HG03066 (cell line): ENCODE measurements around the gene PAGR1.
"Not testable (repeated sequence)": the region's sequence is repeated elsewhere in the genome, so short reads cannot be mapped to it uniquely, and the experiment has no call there.

Source experiments
- ATAC-seq: cut with Tn5 transposase; IDR thresholded peaks from one replicate; pipeline ENCODE4 v1.9.1; 2021; ENCODE audit warnings: low read depth; ENCODE audit not compliant: unreplicated experiment

PAGR1 gene

GRCh38 chr16:29811896-29812665, 3.9 kb upstream of the PAGR1 start, which contains the start of gene PRRT2:
Gene PRRT2, plus strand, starts transcription at chr16:29812193. Its CDS starts 862 bp downstream, at chr16:29813055.
- no peak for ATAC-seq

GRCh38 chr16:29812754-29813643, 3.0 kb upstream of the PAGR1 start:
- ATAC-seq: no peak

GRCh38 chr16:29813644-29814562, 2.0 kb upstream of the PAGR1 start:
- no peak for ATAC-seq

GRCh38 chr16:29814592-29814991, 1.4 kb upstream of the PAGR1 start:
- no peak for ATAC-seq

- no peak for ATAC-seq
Observed at GRCh38 chr16:29815032-29815721, 775 bp upstream of the PAGR1 start.

- ATAC-seq: no peak
Observed at GRCh38 chr16:29816694-29817441, 916 bp downstream of the PAGR1 start.

- no peak for ATAC-seq
Observed at GRCh38 chr16:29818082-29818481, 2.1 kb downstream of the PAGR1 start.

- no peak for ATAC-seq
Observed at GRCh38 chr16:29819506-29819905, 3.6 kb downstream of the PAGR1 start.

GRCh38 chr16:29820271-29820701, 4.3 kb downstream of the PAGR1 start, which contains the start of gene MVP:
Gene MVP, plus strand, starts transcription at chr16:29820462. Its CDS starts 10,088 bp downstream, at chr16:29830550.
- no peak for ATAC-seq

GRCh38 chr16:29820730-29821642, 5.0 kb downstream of the PAGR1 start:
- peak; percentile 36 for ATAC-seq

- no peak for ATAC-seq
Observed at GRCh38 chr16:29821643-29822115, 5.7 kb downstream of the PAGR1 start.

- no peak for ATAC-seq
Observed at GRCh38 chr16:29824589-29825144, 8.7 kb downstream of the PAGR1 start.

GRCh38 chr16:29825145-29826044, 9.4 kb downstream of the PAGR1 start:
- ATAC-seq: no peak

GRCh38 chr16:29826342-29826695, 10.4 kb downstream of the PAGR1 start:
- no peak for ATAC-seq

GRCh38 chr16:29830774-29831173, 14.8 kb downstream of the PAGR1 start:
- no peak for ATAC-seq

GRCh38 chr16:29831490-29831889, 15.5 kb downstream of the PAGR1 start:
- ATAC-seq: no peak

GRCh38 chr16:29833219-29833618, 17.3 kb downstream of the PAGR1 start:
- not testable (repeated sequence) for ATAC-seq
